Heart left ventricle (tissue), 13 donors: ENCODE data around the gene SRCIN1.

ENCODE experiments used
- POLR2A ChIP-seq, 2 donors: fragments of 450-650 bp; IDR thresholded peaks; one replicate each; pipeline ENCODE4 v1.6.1; 2017; ENCODE audit warnings: antibody characterized with exemption in 2 of 2, mild to moderate bottlenecking in 2 of 2, moderate library complexity in 2 of 2
- TF ChIP-seq, protein P1 (sequence below), 12 donors: fragments of 200-600 bp; sonication (generic) in 4 of 12; IDR thresholded peaks; one replicate each; pipeline versions ENCODE4 v1.5.0 to v1.8.0; 2018 to 2022; ENCODE audit warnings: antibody characterized with exemption in 12 of 12, mild to moderate bottlenecking in 5 of 12
- donor health status: ischemic (EF 13 %, LVEDD 7.1; RV severe dilation, severe dysfunction).
- donor health status: DM: no; HTN: yes; CAD: no.
- donor health status: DM: no; HTN: no; CAD: no.
- donor health status: ischemic (EF 25% LVEDD 6.9; RV normal size, moderate dysfunction).
- donor health status: ischemic (EF 25% LVEDD 5.7; RV mildly dilated, moderate dysfunction).
- donor health status: ischemic (EF 35%, LVEDD 5.7; RV mildly dilated, moderate dysfunction).
- donor health status: nonischemic (EF 11% LVEDD 7.7; RV severe dilation, severe dysfunction).
- donor health status: DM: yes; HTN: yes; CAD: no.
- donor health status: PGD.
- donor health status: ischemic (EF 29% LVEDD 5.4; RV normal size, mild dysfunction).
- donor health status: nonischemic (EF 23%, LVEDD 6.1; RV moderate dilation, normal function).

DNA sequence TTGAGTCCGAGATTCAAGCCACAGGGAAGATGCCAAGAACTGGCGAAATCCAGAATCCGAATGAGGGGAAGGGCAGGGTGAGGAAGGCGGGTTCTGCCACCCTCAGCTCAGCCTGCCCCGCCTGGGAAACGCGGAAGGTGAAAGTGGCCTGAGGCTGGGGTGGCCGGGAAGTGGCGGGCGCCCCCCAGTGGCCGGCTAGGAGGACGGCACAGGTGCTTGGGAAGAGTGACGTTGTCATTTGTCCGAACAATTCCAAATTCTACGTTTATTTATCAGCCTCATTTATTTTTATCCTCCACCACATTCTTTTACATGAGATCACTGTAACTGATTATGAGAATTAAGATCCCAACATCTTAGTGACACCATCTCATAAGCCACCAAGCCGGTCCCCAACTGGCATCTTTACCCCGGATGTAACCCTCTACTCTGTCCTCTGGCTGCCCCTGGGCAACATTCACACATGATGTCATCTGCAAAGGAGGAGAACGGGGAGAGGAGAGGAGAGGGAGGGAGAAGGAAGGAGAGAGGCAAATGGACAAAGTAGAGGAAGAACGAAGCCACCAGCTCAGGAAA lies 21.3 kb downstream of the SRCIN1 start:
- TF ChIP-seq, protein P1, sequence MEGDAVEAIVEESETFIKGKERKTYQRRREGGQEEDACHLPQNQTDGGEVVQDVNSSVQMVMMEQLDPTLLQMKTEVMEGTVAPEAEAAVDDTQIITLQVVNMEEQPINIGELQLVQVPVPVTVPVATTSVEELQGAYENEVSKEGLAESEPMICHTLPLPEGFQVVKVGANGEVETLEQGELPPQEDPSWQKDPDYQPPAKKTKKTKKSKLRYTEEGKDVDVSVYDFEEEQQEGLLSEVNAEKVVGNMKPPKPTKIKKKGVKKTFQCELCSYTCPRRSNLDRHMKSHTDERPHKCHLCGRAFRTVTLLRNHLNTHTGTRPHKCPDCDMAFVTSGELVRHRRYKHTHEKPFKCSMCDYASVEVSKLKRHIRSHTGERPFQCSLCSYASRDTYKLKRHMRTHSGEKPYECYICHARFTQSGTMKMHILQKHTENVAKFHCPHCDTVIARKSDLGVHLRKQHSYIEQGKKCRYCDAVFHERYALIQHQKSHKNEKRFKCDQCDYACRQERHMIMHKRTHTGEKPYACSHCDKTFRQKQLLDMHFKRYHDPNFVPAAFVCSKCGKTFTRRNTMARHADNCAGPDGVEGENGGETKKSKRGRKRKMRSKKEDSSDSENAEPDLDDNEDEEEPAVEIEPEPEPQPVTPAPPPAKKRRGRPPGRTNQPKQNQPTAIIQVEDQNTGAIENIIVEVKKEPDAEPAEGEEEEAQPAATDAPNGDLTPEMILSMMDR (IDR thresholded peaks at IDR 0.05): peak; percentile 79 to 98 (median 92)
- no peak for TF ChIP-seq POLR2A (IDR thresholded peaks at IDR 0.05)
